Measurements from ENCODE around the gene YARS2. TPM values are rescaled to one million over a fixed set of nuclear protein-coding genes. Genes with fewer than 3 reads are reported as not detected.

Gene YARS2
- total and polyA plus RNA-seq, 9 of the 15 experiments (the other 6 are each of a cell fraction or from before 2014, with no cell fraction given): 15.2 to 40.9 (median 28.7) TPM

- peak in 1 of 2 experiments; percentile 64; a peak in 1 of 4 replicates for TF ChIP-seq UBTF (IDR thresholded peaks at IDR 0.05; ENCODE audit: borderline replicate concordance in 1 of 2, low read depth in 2 of 2, low read length in 2 of 2)
- TF ChIP-seq ARID3B (CRISPR knock-in tag; IDR thresholded peaks at IDR 0.05; ENCODE audit: borderline replicate concordance): no peak
- TF ChIP-seq NRF1 (conservative IDR thresholded peaks at IDR 0.05 in 1 of 2, IDR thresholded peaks at IDR 0.05 in 1 of 2): no peak
- TF ChIP-seq EHMT2 (IDR thresholded peaks at IDR 0.05): no peak
- TF ChIP-seq IFI16 (CRISPR knock-in tag; IDR thresholded peaks at IDR 0.05): no peak
- TF ChIP-seq SIN3A (IDR thresholded peaks at IDR 0.05; ENCODE audit: borderline replicate concordance in 2 of 2, control insufficient read depth in 1 of 2, low read depth in 2 of 2, low read length in 2 of 2): peak; percentile 20 to 78; a peak in 1 of 4 replicates
- TF ChIP-seq POLR2AphosphoS2 (IDR thresholded peaks at IDR 0.05; ENCODE audit: low read length): no peak
- peak; percentile 63 to 74 for TF ChIP-seq RAD21 (CRISPR knock-in tag; conservative IDR thresholded peaks at IDR 0.05 in 1 of 2, IDR thresholded peaks at IDR 0.05 in 1 of 2)
- TF ChIP-seq HNRNPH1 (optimal IDR thresholded peaks at IDR 0.05; ENCODE audit: low read depth, low read length): no peak
- TF ChIP-seq HMGN3 (IDR thresholded peaks at IDR 0.05; ENCODE audit: borderline replicate concordance, extremely low read depth, insufficient read length, low read depth, low read length): peak; percentile 32
- TF ChIP-seq SAP30 (IDR thresholded peaks at IDR 0.05; ENCODE audit: borderline replicate concordance, insufficient read depth, low read depth, low read length, poor library complexity, severe bottlenecking): peak; percentile 42
- TF ChIP-seq SRSF7 (optimal IDR thresholded peaks at IDR 0.05; ENCODE audit: low read depth, low read length): no peak
- TF ChIP-seq ETV6 (IDR thresholded peaks at IDR 0.05; ENCODE audit: borderline replicate concordance in 1 of 2, low read depth in 2 of 2, low read length in 1 of 2): no peak; a peak in 1 of 4 replicates
- no peak for TF ChIP-seq ETV6 (CRISPR knock-in tag; IDR thresholded peaks at IDR 0.05; ENCODE audit: borderline replicate concordance)
- no peak for TF ChIP-seq ZC3H4 (CRISPR knock-in tag; IDR thresholded peaks at IDR 0.05; ENCODE audit: borderline replicate concordance)
- TF ChIP-seq SRSF1 (IDR thresholded peaks at IDR 0.05; ENCODE audit: low read depth, low read length): no peak
- peak; percentile 84 for TF ChIP-seq ELF1 (tag; IDR thresholded peaks at IDR 0.05)
- peak; percentile 62 for TF ChIP-seq L3MBTL2 (IDR thresholded peaks at IDR 0.05)
- TF ChIP-seq RHOXF2B (CRISPR knock-in tag; conservative IDR thresholded peaks at IDR 0.05): no peak
- no peak for TF ChIP-seq ZC3H11A (IDR thresholded peaks at IDR 0.05; ENCODE audit: low read depth, low read length)
- TF ChIP-seq ZSCAN32 (CRISPR knock-in tag; IDR thresholded peaks at IDR 0.05): no peak
- TF ChIP-seq ARID3A (IDR thresholded peaks at IDR 0.05; ENCODE audit: borderline replicate concordance, low read depth, low read length): no peak
Measured at GRCh38 chr12:32755051-32755653, 545 bp downstream of the YARS2 start (continued).

Data from K562 (cell line).